NCI-H446 treated with DMSO at 0.1 percent for 48 hours (cell line): ENCODE measurements around the gene CCDC32.

Source experiments
- DNase-seq: peaks from one replicate; lab custom pipeline; 2025; lab: John Stamatoyannopoulos, UW

Gene CCDC32

DNA sequence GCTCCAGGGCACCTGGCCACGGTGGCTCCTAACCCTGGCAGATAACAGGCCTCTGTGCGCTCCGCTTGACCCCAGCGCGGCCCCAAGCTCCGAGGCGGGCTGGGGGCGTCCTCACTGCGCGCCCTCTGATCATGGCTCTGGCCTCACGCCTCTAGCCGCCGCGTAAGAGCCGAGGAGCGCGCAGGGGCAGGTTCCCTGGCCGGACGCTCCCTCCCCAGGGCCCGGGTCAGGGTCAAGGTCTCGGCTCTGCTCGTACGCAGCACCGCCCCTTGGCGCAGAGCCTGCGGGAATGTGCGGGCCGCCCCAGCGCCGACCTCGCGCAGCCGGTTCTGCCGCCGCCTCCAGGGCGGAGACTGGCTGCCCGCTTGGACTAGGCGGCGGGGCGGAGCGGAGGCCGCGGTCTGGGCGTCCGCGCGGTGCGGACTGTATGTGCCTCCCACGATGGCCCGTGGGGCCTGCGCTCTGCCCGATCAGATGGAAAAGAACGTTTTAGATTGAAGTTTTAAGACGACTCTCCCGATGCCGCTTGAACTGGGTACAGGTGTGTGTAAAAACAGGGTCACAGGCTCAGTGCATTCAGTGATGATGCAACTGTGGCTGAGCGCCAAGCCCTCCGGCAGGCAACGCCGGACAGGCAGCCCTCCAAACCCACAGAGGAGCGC, 53.2 kb downstream of the CCDC32 start:
- no peak for DNase-seq

DNA sequence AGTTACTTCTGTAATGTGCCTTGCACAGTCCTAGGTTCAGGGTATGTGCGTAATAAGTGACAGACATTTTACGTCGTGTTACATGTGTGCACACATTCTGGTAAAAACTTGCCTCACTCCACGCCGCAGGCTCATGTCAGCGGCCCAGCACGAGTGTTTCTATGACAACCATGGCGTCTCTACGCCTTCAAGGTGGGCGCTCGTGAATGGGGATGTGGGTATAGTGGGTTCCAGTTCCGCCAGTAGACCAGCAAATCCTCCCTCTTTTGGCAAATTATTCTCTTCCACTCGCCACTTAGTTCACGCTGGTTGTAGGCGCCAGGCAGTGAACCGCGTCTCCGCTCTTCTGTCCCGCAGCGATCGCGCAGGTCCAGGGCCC, 53.8 kb downstream of the CCDC32 start:
- no peak for DNase-seq

DNA sequence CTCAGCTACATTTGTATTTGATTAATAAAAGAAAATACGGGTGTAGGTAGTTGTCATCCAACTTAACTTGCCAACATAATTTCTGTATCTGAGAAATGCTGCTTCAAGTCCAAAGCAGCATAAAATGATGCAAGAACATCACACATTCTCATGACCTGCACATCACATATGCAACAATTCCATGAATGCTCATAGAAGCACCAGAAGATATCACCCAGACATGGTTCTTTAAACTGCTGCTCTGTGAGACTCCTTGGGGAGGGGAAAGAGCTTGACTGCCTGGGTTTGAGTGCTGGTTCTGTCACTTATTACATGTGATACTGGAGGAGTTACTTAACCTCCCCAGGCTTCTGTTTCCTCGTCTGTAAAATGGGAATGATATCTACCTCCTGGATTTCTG, 54.6 kb downstream of the CCDC32 start:
- no peak for DNase-seq

DNA sequence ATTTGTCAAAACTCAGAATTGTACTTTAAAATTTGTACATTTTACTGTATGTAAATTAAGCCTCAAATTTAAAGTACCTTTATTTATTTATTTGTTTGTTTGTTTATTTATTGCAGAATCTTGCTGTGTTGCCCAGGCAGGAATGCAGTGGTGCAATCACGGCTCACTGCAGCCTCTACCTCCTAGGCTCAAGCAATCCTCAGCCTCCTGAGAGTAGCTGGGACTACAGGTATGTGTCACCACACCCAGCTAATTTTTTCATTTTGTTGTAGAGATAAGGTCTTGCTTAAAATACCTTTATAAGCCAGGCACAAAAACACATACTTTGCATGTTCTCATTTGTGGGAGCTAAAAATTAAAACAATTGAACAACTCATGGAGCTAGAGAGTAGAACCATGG, 56.6 kb downstream of the CCDC32 start:
- DNase-seq = no peak

DNA sequence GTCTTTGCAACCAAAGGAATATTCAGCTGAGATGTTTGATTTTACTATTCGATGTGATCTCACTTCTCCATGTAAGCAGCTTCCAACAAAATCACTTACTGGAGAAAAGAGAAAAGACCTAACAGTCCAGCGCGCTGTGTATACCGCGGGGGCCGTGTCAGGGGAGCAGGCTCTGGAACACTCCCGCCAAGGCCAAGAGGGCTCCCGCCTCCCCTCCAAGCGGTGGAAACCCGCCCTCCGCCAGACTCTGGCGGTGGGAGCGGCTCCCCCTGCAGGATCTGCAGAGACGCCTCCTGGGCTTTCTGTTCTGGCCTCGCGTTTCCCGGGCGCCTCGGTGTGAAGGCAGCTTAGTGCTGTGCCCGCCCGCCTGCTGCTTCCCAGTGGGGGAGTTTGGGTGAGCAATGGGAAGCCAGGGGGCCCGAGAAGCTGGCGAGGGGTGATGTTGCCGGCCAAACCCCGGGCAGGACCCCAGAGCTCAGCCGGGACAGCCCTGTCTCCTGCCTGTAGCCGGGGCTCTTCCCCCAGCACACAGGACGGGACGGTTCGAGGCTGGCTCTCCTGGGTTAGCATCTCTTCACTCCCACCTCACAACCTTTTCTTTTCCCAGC, 57.8 kb downstream of the CCDC32 start:
- no peak for DNase-seq
